Measurements from ENCODE around the gene CST7. TPM values are rescaled to one million over a fixed set of nuclear protein-coding genes. Genes with fewer than 3 reads are reported as not detected.

The CST7 gene
- total and polyA plus RNA-seq, 10 of the 15 experiments (the other 5 are each of a cell fraction or from before 2014, with no cell fraction given) = 0.69 TPM; not detected in 9

DNA sequence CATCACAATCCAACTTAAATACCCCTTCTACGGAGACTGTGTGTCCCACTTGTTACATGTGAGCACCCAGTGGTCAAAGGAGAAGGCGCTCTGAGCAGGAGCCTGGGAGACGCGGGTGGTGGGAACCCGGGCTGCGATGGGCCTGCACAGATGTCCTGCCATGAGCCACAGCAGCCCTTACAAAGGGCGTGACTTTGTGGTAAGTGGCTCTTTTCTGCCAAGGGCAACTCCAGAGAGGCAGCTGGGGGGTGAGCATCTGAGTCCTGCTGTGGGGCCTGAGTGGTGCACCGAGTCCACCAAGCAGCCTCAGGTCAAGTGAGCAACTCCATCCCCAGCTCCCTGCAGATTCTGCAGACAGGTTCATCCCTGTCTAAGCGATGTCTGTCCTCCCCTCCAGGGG is 33.6 kb upstream of the CST7 start:
- ChIA-PET CTCF (interaction anchor here (0.6 kb wide), 1 partner anchor 100 kb away, joined by 3 read pairs; no protein-coding TSS in a partner anchor), POLR2A (no interaction called here), SMC1A (ENCODE audit: uncharacterized antibody, unreplicated experiment) (no interaction called here), RAD21 (ENCODE audit: unreplicated experiment) (no interaction called here)
- Histone ChIP-seq H3K4me3 (no peak overlapping the region), H3K9me3 (replicated peaks; ENCODE audit: control insufficient read depth, insufficient read depth, low read length) (no peaks in the 10 kb centered on the region; the same call in 2 of the 3 replicates), H3K4me1 (ENCODE audit: control insufficient read depth, insufficient read depth, low read length) (peaks cover 11% of the 10 kb centered on the region), H3K9ac (ENCODE audit: control insufficient read depth, insufficient read depth, low read length) (no peak overlapping the region), H3K4me2 (ENCODE audit: control insufficient read depth, insufficient read depth) (no peak overlapping the region), H4K20me1 (ENCODE audit: control insufficient read depth, insufficient read depth) (no peaks in the 10 kb centered on the region), H3K27ac (ENCODE audit: control insufficient read depth, insufficient read depth) (no peak overlapping the region), H3K27me3 (replicated peaks in 1 of 2; ENCODE audit: control insufficient read depth in 2 of 2, insufficient read depth in 2 of 2, low read length in 1 of 2) (no peaks in the 10 kb centered on the region; a peak in 1 of 4 replicates), H2AFZ (ENCODE audit: control insufficient read depth, low read depth, low read length) (no peak overlapping the region), H3K79me2 (ENCODE audit: control insufficient read depth, insufficient read depth, low read length) (no peaks in the 10 kb centered on the region), H3K36me3 (ENCODE audit: control insufficient read depth in 2 of 2, insufficient read depth in 2 of 2, low read length in 1 of 2) (no peaks in the 10 kb centered on the region)
- no peak for ATAC-seq
- WGBS (ENCODE audit: insufficient coverage, insufficient replicate concordance, low lambda C conversion rate, missing lambda C conversion rate) = 76% methylated on average over 9 of the region's 9 CpGs
- intact Hi-C loops (cut with micrococcal nuclease; ENCODE audit: unreplicated experiment) = loop anchor here (5.0 kb wide), 1 partner anchor 73 kb away; no protein-coding TSS in a partner anchor
- no TSS peak for BruUV-seq (replicated peaks)
- TF ChIP-seq SP1 (IDR thresholded peaks at IDR 0.05; ENCODE audit: low read depth, low read length) (no peak), ZNF622 (IDR thresholded peaks at IDR 0.05) (no peak), PML (IDR thresholded peaks at IDR 0.05; ENCODE audit: low read length) (no peak), JUND (IDR thresholded peaks at IDR 0.05; ENCODE audit: low read depth, low read length) (no peak), HDAC2 (IDR thresholded peaks at IDR 0.05) (no peak), TBL1XR1 (IDR thresholded peaks at IDR 0.05; ENCODE audit: low read depth, low read length) (no peak), ASH2L (IDR thresholded peaks at IDR 0.05; ENCODE audit: borderline replicate concordance, low read depth) (no peak), ZNF207 (IDR thresholded peaks at IDR 0.05; ENCODE audit: borderline replicate concordance) (no peak), ZNF24 (IDR thresholded peaks at IDR 0.05) (no peak), CBX5 (IDR thresholded peaks at IDR 0.05; ENCODE audit: low read depth) (no peak), EP300 (IDR thresholded peaks at IDR 0.05; ENCODE audit: borderline replicate concordance in 1 of 2, control insufficient read depth in 1 of 2, low read depth in 2 of 2, low read length in 2 of 2) (no peak), BCL11A (IDR thresholded peaks at IDR 0.05; ENCODE audit: low read depth, low read length) (no peak), SIN3A (IDR thresholded peaks at IDR 0.05; ENCODE audit: low read depth, low read length) (no peak)
- TF ChIP-seq, protein P1, sequence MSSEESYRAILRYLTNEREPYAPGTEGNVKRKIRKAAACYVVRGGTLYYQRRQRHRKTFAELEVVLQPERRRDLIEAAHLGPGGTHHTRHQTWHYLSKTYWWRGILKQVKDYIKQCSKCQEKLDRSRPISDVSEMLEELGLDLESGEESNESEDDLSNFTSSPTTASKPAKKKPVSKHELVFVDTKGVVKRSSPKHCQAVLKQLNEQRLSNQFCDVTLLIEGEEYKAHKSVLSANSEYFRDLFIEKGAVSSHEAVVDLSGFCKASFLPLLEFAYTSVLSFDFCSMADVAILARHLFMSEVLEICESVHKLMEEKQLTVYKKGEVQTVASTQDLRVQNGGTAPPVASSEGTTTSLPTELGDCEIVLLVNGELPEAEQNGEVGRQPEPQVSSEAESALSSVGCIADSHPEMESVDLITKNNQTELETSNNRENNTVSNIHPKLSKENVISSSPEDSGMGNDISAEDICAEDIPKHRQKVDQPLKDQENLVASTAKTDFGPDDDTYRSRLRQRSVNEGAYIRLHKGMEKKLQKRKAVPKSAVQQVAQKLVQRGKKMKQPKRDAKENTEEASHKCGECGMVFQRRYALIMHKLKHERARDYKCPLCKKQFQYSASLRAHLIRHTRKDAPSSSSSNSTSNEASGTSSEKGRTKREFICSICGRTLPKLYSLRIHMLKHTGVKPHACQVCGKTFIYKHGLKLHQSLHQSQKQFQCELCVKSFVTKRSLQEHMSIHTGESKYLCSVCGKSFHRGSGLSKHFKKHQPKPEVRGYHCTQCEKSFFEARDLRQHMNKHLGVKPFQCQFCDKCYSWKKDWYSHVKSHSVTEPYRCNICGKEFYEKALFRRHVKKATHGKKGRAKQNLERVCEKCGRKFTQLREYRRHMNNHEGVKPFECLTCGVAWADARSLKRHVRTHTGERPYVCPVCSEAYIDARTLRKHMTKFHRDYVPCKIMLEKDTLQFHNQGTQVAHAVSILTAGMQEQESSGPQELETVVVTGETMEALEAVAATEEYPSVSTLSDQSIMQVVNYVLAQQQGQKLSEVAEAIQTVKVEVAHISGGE (CRISPR knock-in tag; IDR thresholded peaks at IDR 0.05) = no peak
- TF ChIP-seq, protein P2, sequence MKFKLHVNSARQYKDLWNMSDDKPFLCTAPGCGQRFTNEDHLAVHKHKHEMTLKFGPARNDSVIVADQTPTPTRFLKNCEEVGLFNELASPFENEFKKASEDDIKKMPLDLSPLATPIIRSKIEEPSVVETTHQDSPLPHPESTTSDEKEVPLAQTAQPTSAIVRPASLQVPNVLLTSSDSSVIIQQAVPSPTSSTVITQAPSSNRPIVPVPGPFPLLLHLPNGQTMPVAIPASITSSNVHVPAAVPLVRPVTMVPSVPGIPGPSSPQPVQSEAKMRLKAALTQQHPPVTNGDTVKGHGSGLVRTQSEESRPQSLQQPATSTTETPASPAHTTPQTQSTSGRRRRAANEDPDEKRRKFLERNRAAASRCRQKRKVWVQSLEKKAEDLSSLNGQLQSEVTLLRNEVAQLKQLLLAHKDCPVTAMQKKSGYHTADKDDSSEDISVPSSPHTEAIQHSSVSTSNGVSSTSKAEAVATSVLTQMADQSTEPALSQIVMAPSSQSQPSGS (IDR thresholded peaks at IDR 0.05; ENCODE audit: low read length) = no peak
- TF ChIP-seq, protein P3, sequence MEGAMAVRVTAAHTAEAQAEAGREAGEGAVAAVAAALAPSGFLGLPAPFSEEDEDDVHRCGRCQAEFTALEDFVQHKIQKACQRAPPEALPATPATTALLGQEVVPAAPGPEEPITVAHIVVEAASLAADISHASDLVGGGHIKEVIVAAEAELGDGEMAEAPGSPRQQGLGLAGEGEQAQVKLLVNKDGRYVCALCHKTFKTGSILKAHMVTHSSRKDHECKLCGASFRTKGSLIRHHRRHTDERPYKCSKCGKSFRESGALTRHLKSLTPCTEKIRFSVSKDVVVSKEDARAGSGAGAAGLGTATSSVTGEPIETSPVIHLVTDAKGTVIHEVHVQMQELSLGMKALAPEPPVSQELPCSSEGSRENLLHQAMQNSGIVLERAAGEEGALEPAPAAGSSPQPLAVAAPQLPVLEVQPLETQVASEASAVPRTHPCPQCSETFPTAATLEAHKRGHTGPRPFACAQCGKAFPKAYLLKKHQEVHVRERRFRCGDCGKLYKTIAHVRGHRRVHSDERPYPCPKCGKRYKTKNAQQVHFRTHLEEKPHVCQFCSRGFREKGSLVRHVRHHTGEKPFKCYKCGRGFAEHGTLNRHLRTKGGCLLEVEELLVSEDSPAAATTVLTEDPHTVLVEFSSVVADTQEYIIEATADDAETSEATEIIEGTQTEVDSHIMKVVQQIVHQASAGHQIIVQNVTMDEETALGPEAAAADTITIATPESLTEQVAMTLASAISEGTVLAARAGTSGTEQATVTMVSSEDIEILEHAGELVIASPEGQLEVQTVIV (IDR thresholded peaks at IDR 0.05; ENCODE audit: borderline replicate concordance, partially characterized antibody) = no peak
- TF ChIP-seq, protein P4, sequence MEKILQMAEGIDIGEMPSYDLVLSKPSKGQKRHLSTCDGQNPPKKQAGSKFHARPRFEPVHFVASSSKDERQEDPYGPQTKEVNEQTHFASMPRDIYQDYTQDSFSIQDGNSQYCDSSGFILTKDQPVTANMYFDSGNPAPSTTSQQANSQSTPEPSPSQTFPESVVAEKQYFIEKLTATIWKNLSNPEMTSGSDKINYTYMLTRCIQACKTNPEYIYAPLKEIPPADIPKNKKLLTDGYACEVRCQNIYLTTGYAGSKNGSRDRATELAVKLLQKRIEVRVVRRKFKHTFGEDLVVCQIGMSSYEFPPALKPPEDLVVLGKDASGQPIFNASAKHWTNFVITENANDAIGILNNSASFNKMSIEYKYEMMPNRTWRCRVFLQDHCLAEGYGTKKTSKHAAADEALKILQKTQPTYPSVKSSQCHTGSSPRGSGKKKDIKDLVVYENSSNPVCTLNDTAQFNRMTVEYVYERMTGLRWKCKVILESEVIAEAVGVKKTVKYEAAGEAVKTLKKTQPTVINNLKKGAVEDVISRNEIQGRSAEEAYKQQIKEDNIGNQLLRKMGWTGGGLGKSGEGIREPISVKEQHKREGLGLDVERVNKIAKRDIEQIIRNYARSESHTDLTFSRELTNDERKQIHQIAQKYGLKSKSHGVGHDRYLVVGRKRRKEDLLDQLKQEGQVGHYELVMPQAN (conservative IDR thresholded peaks at IDR 0.05) = no peak
- DNase-seq (ENCODE audit: low read depth, low spot score) = no peak
- in situ Hi-C loops (cut with MboI) = loop anchor here (5.0 to 25.0 kb wide), 2 partner anchors 128 to 978 kb away; no protein-coding TSS in a partner anchor
- no peak for FAIRE-seq
